ENCODE results near the gene GPN1.

DNA sequence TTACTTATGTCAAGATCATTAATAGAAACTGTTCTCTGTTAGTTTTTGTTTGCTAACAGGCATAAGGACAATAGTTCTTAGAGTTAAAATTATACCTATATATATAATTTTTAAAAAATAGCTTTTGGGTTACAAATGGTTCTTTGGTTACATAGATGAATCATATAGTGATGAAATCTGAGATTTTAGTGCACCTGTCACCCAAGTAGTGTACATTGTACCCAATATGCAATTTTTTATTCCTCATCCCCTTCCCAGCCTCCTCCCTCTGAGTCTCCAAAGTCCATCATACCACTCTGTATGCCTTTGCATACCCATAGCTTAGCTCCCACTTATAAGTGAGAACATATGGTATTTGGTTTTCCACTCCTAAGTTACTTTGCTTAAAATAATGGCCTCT is 61.2 kb downstream of the GPN1 start:
- TF ChIP-seq, protein P1, sequence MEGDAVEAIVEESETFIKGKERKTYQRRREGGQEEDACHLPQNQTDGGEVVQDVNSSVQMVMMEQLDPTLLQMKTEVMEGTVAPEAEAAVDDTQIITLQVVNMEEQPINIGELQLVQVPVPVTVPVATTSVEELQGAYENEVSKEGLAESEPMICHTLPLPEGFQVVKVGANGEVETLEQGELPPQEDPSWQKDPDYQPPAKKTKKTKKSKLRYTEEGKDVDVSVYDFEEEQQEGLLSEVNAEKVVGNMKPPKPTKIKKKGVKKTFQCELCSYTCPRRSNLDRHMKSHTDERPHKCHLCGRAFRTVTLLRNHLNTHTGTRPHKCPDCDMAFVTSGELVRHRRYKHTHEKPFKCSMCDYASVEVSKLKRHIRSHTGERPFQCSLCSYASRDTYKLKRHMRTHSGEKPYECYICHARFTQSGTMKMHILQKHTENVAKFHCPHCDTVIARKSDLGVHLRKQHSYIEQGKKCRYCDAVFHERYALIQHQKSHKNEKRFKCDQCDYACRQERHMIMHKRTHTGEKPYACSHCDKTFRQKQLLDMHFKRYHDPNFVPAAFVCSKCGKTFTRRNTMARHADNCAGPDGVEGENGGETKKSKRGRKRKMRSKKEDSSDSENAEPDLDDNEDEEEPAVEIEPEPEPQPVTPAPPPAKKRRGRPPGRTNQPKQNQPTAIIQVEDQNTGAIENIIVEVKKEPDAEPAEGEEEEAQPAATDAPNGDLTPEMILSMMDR (IDR thresholded peaks at IDR 0.05): no peak
- no peak for TF ChIP-seq SIN3A (IDR thresholded peaks at IDR 0.05; ENCODE audit: borderline replicate concordance, insufficient read depth, low read depth, low read length)
- TF ChIP-seq POLR2AphosphoS5 (IDR thresholded peaks at IDR 0.05; ENCODE audit: low read depth, low read length): no peak
- no peak for TF ChIP-seq TCF7L2 (IDR thresholded peaks at IDR 0.05; ENCODE audit: low read depth, low read length)
